GM19035 (cell line): ENCODE data around the gene ARAP1.

Experiments
- ATAC-seq: cut with Tn5 transposase; IDR thresholded peaks from one replicate; pipeline ENCODE4 v1.9.1; 2021; ENCODE audit not compliant: unreplicated experiment

Gene ARAP1

DNA sequence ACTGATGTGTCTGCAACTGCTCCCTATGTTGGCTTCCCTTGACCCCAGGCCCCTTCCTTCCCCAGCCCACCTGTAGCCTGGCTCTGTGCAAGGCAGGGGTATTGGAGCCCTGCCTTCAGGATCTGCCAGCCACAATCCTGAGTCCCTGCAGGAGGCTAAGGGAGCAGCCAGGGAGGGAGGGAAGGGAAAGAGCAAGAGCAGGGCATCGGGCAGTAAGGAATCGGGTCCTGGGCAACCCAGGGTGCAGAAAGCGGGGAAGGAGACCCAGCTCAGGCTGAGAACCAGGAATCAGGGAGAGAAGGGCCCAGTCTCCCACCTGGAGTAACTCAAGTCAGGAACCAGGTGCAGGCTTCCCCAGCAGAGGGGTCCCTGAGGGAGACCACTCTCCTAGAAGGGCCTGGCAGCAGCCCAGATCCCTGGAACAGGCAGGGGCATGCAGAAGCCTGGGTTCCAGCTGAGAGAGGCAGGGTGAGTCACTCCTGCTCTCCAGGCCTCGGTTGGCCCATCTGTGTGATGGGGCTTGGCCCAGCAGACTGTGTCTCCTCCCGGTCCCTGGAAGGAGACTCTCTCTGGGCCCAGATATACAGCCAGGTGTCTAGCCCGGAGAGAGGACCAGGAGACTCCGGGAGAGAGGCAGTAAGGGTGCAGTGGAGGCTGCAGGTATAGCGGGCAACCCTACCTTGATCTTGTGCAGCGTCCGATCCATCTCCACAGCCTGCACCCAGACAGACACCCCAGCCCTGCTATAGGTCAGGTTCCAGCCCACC lies 28.3 kb upstream of the ARAP1 start:
- ATAC-seq, result no peak

DNA sequence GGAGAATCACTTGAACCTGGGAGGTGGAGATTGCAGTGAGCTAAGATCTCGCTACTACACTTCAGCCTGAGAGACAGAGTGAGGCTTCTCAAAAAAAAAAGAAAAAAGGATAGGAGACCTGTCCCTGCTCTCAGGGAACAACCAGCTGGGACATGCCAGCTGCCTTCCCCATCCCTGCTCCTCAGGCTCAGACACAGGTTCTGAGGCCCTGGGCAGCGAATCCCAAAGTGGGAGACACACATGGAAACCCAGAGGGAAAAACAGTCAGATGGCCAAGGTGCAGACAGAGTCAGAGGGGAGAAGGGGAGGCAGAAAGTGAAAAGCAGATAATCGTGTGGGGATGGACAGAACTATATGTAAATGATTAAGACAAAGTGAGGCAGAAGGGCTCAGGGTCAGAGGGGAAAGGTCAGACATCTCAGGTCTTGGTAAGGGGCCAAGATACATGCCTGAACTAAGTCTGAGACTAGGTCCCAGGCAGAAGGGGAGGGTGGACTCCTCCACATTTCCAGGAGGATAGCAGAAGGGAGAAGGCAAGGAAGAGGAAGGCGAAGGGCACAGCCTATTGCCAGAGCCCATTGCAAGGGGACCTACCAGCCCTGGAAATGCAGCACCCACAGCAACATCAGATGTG lies 27.4 kb upstream of the ARAP1 start:
- ATAC-seq, result no peak

DNA sequence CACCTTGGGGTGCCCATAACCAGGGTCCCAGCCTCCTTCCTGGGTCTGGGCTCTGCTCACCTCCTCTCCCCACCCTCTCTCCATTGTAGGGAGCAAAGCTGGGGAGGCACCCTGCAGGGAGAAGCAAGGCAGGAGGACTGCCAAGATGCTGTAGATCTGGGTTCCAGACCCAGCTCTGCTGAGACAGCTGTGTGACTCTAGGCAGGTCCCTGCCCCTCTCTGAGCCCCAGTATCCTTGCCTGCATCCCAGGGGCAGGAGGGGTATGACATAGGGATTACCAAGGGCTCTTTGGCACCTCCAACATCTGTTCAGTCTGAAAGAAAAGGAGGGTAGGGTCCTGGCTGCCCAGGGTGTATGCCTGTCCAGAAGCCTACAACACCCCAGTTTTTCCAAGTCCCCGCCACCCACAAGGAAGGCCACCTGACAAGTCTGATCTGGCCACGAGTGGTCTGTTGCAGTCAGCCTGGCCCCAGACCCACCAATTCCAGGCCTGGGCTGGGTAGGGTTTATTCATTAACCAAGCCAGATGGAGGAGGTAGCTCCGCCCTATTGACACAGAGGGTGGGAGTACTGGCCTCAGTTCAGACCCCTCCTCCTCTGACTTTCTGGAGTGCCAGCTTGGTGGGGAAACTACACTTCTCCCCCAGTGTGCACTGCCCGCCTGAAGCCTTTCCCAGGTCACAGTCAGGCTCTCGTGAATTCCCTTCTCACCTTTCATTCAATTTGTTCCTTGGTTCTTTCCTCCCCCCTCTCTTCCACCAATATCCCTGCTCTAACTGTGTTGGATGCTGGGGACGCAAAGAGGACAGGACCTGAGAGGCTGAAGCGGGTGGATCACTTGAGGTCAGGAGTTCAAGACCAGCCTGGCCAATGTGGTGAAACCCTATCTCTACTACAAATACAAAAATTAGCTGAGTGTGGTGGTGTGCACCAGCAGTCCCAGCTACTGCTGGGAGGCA lies 26.6 kb upstream of the ARAP1 start:
- no peak for ATAC-seq

DNA sequence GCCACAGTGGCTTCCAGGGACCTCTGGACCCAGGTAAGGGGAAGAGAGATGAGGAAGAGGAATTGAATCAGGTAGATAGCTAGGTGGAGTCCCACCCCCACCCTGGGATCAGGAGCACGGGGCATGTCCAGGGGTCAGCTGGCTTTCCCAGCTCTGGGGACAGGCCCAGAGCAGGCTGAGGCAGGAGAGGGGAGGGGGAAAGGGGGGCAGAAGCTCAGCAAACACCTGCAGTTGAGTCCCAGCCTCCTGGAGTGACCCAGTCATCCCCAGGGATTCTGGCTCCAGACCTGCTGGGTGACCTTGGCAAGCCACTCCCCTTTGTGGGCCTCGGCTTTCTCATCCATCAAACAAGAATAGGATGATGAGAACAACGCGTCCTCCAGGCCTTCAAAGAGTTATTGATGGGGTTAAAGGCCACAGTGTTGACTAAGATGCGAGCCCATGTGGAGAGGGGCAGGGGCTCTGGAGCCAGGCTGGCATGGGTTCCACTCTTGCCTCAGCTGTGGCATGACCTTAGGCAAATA lies 25.6 kb upstream of the ARAP1 start:
- no peak for ATAC-seq

DNA sequence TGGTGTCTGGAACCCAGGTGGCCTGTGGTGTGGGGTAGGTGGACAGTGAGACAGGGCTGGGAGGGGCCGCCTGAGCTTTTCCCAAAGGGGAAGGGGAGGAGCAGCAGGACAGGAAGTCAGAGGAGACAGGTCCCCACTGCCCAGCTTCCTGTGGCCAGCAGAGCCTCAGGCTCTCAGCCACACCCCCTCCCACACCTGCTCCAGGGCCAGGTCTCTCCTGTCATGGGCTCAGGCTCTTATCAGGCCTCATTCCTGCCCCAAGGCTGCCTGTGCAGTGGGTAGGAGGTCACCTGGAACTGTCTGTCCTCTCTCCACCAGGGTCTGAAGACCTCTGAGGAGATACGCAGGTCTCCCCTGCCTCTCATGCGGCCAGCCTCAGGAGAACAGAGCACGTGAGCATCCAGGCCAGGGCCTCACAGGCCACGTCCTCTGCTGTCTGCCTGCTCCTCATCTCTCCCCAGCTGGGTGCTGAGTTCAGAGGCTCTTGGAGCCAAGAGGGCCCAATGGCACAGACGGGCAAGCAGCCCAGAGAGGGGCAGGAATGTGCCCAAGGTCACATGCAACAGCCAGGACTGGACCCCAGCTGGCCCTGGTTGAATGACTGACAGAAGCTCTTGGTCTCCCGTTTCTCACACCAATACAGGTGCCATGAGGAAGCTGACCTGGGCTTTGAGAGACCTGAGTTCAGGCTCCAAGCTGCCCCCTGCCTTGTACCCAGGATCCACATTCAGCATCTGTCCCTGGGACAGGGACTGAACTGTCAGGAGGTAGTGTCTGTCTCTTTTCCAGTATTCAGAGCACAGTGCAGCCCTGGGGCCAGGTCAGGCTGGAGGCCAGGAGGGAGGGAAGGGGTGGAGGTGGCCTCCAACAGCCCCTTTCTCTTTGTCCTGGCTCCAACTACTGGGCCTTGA lies 24.9 kb upstream of the ARAP1 start:
- ATAC-seq, result no peak

DNA sequence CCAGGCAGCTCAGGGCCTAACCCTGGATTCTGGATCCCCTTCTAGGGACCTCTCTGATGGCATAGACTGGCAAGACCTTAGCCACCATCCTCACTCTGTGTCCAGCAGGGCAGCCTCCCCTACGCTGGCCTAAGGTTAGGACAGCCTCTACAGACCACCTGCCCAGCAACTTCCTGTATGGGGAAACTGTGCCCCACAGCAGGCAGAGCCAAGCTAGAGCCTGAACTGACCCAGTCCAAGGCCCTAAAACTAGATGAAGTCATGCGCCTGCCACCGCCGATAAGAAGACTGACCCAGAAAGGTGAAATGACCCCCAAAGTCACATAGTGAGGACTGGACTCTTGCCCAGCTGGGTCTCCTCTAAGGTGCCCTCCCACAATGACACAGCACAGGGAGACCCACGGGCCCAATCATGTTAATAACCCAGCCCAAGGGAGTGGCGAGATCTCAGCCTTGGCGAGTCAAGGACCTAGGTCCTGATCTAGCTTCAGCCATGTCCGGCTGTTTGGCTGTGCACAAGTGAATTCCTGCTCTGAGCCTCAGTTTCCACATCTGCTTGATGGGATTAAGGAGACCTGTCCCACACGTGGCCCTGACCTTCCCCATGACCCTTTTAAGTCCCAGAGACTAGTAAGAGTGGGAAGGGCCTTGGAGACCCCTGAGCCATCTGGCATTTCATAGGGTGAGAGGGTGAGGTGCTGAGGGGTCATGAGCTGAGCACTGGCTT lies 24.1 kb upstream of the ARAP1 start:
- no peak for ATAC-seq

DNA sequence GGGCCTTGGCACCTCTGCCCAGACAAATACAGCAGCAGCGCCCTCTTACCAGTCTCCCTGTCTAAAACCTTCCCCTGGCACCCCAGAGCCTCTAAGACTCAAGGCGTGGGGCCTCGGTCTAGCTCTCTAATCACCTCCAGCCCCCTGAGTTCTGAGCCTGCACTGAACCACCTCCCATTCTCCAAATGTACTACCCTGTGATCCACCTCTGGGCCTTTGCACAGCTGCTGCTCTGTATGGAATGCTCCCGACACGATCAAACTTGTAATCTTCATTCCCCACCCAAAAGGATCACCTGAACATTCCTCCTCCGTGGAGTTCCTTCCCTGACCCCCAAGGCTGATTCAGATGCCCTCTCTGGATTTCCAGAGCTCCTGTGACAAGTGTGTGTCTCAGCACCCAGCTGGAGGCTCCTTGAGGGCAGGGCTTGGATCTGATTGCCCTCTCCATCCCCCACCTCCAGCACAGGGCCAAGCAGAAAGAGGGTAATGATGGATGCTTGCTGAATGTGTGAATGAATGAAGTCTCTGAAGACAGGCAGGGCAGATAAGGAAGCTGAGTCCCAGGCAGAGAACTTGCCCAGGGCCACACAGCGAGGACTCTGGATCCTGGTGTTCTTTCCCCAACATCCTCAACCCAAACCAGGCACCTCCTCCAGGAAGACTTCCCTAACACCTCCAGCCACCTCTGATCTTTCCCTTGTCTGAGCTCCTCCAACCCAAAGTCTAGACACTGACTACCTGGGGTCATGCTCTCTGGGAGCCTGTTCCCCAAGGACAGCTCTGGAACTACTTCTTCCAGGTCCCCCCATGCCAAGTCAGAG lies 23.3 kb upstream of the ARAP1 start:
- ATAC-seq, result no peak

DNA sequence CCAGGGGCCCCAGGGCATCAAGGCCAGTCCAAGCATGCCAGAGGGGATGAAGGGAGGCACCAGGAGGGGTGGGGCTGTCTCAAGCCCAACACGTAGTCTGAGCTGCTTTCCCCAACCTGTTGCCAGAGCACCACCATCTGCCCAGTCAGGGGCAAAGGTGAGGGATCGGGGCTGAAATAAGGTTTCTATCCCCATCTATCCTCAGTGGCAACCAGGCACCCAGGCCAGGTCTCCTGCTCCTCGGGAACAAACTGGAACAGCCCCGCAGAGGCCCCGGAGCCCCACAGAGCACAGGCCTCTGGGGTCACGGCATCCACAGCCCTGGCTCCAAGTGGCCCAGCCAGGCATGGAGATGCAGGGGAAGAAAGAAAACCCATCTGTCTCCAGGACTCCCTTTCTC lies 22.3 kb upstream of the ARAP1 start:
- ATAC-seq, result no peak

DNA sequence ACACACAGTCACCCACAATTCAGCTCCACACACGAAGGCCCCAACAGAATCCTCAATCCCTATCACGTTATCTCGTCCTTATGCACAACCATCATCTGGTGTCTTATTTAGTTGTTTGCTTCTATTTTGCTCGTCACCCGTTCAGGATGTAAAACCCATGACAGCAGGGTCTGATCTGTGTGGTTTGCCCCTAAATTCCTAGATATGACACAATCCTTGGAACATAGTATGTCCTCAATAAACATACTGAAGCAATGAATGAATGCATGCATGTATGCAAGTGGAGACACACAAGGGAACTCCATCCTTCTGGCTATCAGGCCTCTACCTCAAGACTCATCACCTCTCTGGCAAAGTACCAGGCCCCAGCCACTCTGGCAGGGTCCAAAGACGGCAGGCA lies 21.5 kb upstream of the ARAP1 start:
- no peak for ATAC-seq

DNA sequence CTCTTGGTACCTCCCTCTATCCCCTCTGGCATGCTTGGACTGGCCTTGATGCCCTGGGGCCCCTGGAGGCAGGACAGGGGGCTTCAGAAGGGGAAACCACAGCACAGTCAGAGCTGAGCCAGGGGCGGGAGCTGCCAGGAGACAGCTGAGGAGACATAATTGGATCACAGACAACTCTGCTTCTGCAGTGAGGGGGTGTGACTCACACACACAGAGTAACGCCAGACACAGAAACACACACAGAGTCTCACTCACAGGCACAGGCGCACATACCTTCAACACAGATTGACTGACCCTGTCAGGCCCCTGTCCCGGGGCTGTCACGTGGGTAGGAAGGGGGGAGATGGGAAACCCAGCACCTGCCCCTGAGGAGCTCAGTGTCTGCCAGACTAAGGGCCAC lies 21.1 kb upstream of the ARAP1 start:
- no peak for ATAC-seq

DNA sequence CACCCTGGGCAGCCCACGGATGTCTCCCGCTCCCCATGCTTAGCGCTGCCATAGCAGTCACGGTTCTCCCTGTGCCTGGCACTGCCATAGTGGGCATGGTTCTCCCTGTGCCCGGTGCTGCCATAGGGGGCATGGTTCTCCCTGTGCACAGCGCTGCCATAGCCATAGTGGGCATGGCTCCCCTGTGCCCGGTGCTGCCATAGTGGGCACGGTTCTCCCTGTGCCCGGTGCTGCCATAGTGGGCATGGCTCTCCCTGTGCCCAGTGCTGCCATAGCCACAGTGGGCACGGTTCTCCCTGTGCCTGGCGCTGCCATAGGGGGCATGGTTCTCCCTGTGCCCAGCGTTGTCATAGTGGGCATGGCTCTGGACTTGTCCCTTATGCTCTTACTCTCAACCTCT lies 19.9 kb upstream of the ARAP1 start:
- ATAC-seq, result no peak

DNA sequence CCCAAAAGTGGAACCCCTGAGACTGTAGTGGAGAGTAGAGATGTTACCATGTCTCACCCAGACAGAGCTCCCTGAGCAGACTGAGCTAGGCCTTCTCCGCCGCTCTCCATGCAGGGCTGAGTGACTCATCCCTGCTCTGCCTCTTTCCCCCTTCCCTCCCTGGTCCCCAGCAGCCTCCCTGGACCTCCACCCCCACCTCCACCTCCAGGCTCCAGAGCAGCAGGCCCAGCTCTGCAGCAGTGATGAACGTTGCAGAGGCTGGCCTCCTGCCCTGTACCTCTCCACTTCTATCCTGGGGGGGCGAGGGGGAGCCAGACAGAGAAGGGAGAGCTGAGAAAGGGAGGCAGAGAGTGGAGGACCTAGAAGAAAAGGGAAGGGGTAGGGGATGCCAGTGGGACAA lies 19.3 kb upstream of the ARAP1 start:
- no peak for ATAC-seq

DNA sequence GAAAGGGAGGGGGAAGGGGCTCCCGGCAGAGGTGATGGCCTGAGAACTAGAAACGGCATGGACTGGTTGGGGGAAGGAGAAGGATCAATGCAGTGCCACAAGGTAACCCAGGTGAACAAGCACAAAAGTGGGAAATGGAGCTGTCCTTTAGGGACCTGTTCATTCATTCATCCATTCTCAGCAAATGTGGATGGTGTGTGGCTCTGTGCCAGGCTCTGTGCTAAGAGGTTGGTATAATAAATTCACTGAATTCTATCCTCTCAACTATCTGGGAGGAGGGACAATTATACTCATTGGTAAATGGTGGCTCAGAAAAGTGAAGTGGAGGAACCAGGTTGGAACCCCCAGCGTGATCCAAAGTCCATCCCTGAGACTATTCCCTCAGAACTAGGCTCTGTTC lies 18.6 kb upstream of the ARAP1 start:
- no peak for ATAC-seq

DNA sequence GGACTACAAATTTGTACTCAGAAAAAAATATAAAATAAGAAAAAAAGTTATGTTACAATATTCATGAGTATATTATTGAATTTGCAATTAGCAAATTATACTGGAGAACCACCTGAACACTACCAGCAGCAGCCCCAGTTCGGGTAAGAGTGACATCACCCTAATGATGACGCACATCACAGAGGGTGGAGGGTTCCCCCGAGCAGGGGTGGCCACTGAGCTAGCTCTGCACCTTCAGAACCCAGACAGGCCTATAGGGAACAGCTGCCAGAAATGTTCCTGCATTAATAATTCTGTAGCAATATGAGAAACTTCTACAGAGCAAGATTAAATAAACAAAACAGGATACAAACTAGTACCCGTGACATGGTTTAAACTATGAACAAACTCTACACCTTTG lies 17.5 kb upstream of the ARAP1 start:
- ATAC-seq, result no peak

DNA sequence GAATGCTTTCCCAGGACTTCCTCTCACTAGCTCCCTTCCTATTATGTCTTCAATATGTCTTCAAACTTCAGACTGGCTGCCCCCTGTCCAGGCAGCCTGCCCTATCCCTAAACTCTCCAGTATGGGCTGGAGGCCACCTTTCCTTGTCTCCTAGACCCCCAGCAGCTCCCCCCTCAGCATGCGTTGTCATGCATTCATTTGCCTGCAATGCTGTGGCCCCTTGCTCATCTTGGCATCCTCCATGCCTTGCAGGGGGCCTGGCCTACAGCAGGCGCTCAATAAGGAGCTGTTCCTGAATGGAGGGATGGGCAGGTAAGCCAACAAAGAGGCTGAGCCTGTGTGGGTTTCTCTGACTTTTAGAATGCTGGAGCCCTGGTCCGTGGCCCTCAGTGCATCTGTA lies 16.4 kb upstream of the ARAP1 start:
- ATAC-seq, result no peak

DNA sequence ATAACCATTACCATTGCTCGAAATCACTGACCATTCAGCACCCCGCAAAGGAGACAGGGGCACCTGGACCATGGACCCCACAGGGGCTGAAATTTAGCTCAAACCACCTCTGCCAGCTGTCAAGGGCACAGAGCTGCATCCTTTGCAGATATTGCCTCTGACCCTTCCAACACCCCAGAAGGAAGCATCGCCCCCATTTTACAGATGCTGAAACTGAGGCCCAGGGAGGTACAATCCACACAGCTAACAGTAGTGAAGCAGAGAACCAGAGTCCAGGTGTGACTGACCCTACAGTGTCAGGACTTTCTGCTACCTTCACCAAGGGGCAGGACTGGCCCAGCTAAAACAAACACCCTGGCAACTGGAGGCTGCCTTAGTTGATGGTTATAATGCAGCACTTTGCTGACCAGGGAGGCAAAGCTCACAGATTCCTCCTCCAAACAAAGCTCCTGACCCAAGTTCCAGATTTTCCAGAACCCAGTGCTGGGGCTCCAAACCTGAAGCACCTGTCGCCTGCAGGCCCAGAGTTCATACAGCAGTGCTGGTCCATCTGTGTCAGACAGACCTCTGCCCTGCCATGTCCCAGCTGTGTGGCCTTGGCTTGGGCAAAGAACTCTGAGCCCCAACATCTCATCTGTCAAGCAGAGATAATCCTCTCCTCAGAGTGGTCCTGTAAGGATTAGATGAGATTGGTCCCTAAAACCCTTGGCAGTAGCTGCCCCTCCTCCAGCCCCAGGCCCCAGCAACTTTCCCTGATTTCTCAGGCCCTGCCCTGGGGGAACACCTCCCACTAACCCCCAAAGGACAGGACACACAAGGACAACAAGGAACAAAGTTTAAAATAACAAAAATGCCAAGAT lies 15.2 kb upstream of the ARAP1 start:
- no peak for ATAC-seq

DNA sequence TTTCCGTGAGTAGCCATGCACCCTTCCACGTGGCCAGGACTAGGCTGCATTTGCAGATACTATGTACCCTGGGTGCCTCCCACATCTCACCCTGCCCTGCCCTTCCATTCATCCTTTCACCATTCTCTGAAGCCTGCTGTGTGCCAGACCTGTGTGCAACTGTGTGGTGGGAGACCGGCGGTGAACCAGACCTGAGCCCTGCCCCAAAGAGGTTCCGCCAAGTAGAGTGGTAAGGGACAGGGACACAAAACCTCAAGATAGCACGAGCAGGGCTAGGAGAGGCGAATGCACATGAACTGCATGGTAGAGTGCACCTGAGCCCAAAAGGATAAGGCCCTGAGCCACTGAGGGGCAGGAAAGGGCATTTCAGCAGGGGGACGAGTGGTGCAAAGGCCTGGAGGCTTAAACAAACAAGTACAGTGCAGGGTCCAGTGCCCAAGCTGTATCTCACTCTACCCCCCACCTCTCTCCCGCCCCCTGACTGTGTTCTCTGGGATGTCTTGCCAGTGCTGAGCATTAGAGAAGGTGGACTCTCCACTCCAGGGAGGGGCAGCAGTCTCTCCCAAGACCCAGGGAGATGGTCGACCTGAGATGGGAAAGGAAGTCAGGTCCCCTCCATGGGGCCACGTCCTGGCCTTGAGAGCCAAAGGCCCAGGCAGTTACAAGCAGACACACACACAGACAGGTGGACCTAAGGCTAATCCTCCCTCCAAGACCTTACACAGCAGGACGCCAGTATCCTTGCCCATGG lies 14.1 kb upstream of the ARAP1 start:
- no peak for ATAC-seq
